Keratinocyte (primary cell): Measurements from ENCODE around the gene TSHZ2. TPM values are rescaled to one million over a fixed set of nuclear protein-coding genes. Genes with fewer than 3 reads are reported as not detected.

Experiments used
- DNase-seq: peaks from one replicate; pipeline ENCODE4 v3.0.0-alpha.2; 2011; ENCODE audit warnings: low read depth, missing footprints, low spot score
- FAIRE-seq: peaks from 2 replicates; lab custom pipeline; 2011; peaks lifted over from hg19 to GRCh38; lab: Jason Lieb, UNC
- H2AFZ ChIP-seq: 2 replicates; pipeline ENCODE4 v1.6.0; 2012; ENCODE audit warnings: low read length, control low read depth, inconsistent platforms; ENCODE audit not compliant: control insufficient read depth
- H3K27ac ChIP-seq: 2 replicates; pipeline ENCODE4 v1.5.1; 2011; ENCODE audit warnings: low read length; ENCODE audit not compliant: control insufficient read depth, insufficient read depth
- H3K27me3 ChIP-seq: 3 replicates; pipeline ENCODE4 v1.6.0; 2011; ENCODE audit warnings: low read length; ENCODE audit not compliant: control insufficient read depth, insufficient read depth; ENCODE audit errors: extremely low read depth
- H3K36me3 ChIP-seq, 2 experiments: 2 replicates in 1 of 2; 3 replicates in 1 of 2; pipeline ENCODE4 v1.5.1; 2011; ENCODE audit warnings: low read length in 2 of 2, mild to moderate bottlenecking in 1 of 2; ENCODE audit not compliant: control insufficient read depth in 2 of 2, insufficient read depth in 2 of 2; ENCODE audit errors: extremely low read depth in 1 of 2
- H3K4me1 ChIP-seq: 3 replicates; pipeline ENCODE4 v1.5.1; 2011; ENCODE audit warnings: low read length; ENCODE audit not compliant: control insufficient read depth, insufficient read depth; ENCODE audit errors: extremely low read depth
- H3K4me2 ChIP-seq: 3 replicates; pipeline ENCODE4 v1.6.0; 2011; ENCODE audit warnings: low read depth, low read length; ENCODE audit not compliant: control insufficient read depth, insufficient read depth; ENCODE audit errors: extremely low read depth
- H3K4me3 ChIP-seq, 3 experiments: fragments of 200-600 bp in 1 of 3; sonication (generic) in 1 of 3; 2 replicates in 2 of 3; 3 replicates in 1 of 3; pipeline ENCODE4 v1.5.1; 2011 to 2016; ENCODE audit warnings: low read length in 3 of 3, mild to moderate bottlenecking in 3 of 3, control low read depth in 2 of 3, inconsistent platforms in 1 of 3, low read depth in 1 of 3, mixed read lengths in 1 of 3, mixed run types in 1 of 3, moderate library complexity in 1 of 3; ENCODE audit not compliant: control insufficient read depth in 2 of 3, insufficient read depth in 2 of 3; ENCODE audit errors: extremely low read depth in 1 of 3
- H3K79me2 ChIP-seq: 2 replicates; pipeline ENCODE4 v1.6.0; 2012; ENCODE audit warnings: low read length; ENCODE audit not compliant: control insufficient read depth, insufficient read depth
- H3K9ac ChIP-seq: 3 replicates; pipeline ENCODE4 v1.6.0; 2011; ENCODE audit warnings: low read length; ENCODE audit not compliant: control insufficient read depth, insufficient read depth; ENCODE audit errors: extremely low read depth
- H3K9me1 ChIP-seq: 3 replicates; pipeline ENCODE4 v1.6.0; 2011; ENCODE audit warnings: low read length; ENCODE audit not compliant: control insufficient read depth, insufficient read depth; ENCODE audit errors: extremely low read depth
- H3K9me3 ChIP-seq: 2 replicates; pipeline ENCODE4 v1.5.1; 2012; ENCODE audit warnings: low read depth, low read length; ENCODE audit not compliant: control insufficient read depth
- H4K20me1 ChIP-seq: 3 replicates; pipeline ENCODE4 v1.6.0; 2011; ENCODE audit warnings: low read length; ENCODE audit not compliant: control insufficient read depth, insufficient read depth; ENCODE audit errors: extremely low read depth
- CTCF ChIP-seq, 3 experiments: IDR thresholded peaks in 1 of 3; conservative IDR thresholded peaks in 1 of 3; optimal IDR thresholded peaks in 1 of 3; 2 replicates in 2 of 3; 3 replicates in 1 of 3; pipeline versions ENCODE3 to v1.5.1; 2011; ENCODE audit warnings: low read length in 3 of 3, mild to moderate bottlenecking in 3 of 3, moderate library complexity in 2 of 3, control low read depth in 1 of 3, inconsistent platforms in 1 of 3; ENCODE audit not compliant: insufficient read depth in 2 of 3; ENCODE audit errors: extremely low read depth in 1 of 3
- EZH2 ChIP-seq: IDR thresholded peaks from one replicate; pipeline ENCODE4 v1.6.1; 2012; ENCODE audit warnings: inconsistent platforms, mild to moderate bottlenecking, low read length, moderate library complexity
- dilution Hi-C: fragments of 300-500 bp; cut with MboI; formaldehyde crosslinking; loops from one replicate; pipeline ENCODE4 v1.7.0; 2020; ENCODE audit warnings: low sequenced_read_pairs; ENCODE audit not compliant: extremely low pct_ligation_motif_present
- polyA plus RNA-seq, 5 experiments: library from polyadenylated mRNA; depleted of rRNA in 3 of 5; stranded (reverse) in 3 of 5; stranded (forward) in 1 of 5; unstranded in 1 of 5; fragments of >200 nt; gene quantifications; 1 replicate in 1 of 5; 2 replicates in 3 of 5; 3 replicates in 1 of 5; pipeline versions ENCODE4 v1.2.1 to v1.2.3, GENCODE V29; 2011 to 2012; ENCODE audit warnings: missing spikeins in 2 of 5, low read depth in 1 of 5, low replicate concordance in 1 of 5

The TSHZ2 gene
- polyA plus RNA-seq, 1 donor (not counting 4 experiments of a cell fraction or from before 2014, with no cell fraction given) = 1.1 TPM

- H2AFZ ChIP-seq = no peak overlapping the region
- no peaks in the 10 kb centered on the region for H3K36me3 ChIP-seq
- DNase-seq = no peak
- no peaks in the 10 kb centered on the region for H3K9me1 ChIP-seq
- TF ChIP-seq EZH2 (no peak), CTCF (optimal IDR thresholded peaks at IDR 0.05 in 1 of 3, IDR thresholded peaks at IDR 0.05 in 1 of 3, conservative IDR thresholded peaks at IDR 0.05 in 1 of 3; ENCODE audit: extremely low read depth in 1 of 3, insufficient read depth in 2 of 3, low read length in 3 of 3) (no peak)
- FAIRE-seq = no peak
- H3K27ac ChIP-seq = no peak overlapping the region
- no peak overlapping the region for H3K9ac ChIP-seq
- no peaks in the 10 kb centered on the region for H3K4me1 ChIP-seq
- dilution Hi-C loops = no loop called here
- no peak overlapping the region for H3K4me2 ChIP-seq
- no peaks in the 10 kb centered on the region for H3K27me3 ChIP-seq
- no peak overlapping the region for H3K4me3 ChIP-seq
- H3K79me2 ChIP-seq = no peaks in the 10 kb centered on the region
- no peaks in the 10 kb centered on the region for H4K20me1 ChIP-seq
- H3K9me3 ChIP-seq = no peaks in the 10 kb centered on the region
Observed at GRCh38 chr20:53149148-53149889, 177.2 kb downstream of the TSHZ2 start.

GRCh38 chr20:53149890-53150205, 177.7 kb downstream of the TSHZ2 start:
- Histone ChIP-seq H4K20me1 (no peaks in the 10 kb centered on the region), H3K36me3 (no peaks in the 10 kb centered on the region), H3K9me1 (no peaks in the 10 kb centered on the region), H2AFZ (no peak overlapping the region), H3K79me2 (no peaks in the 10 kb centered on the region), H3K4me3 (no peak overlapping the region), H3K4me2 (no peak overlapping the region), H3K27ac (no peak overlapping the region), H3K9ac (no peak overlapping the region), H3K4me1 (no peaks in the 10 kb centered on the region), H3K9me3 (no peaks in the 10 kb centered on the region), H3K27me3 (no peaks in the 10 kb centered on the region)
- dilution Hi-C loops = no loop called here
- TF ChIP-seq EZH2 (no peak), CTCF (optimal IDR thresholded peaks at IDR 0.05 in 1 of 3, IDR thresholded peaks at IDR 0.05 in 1 of 3, conservative IDR thresholded peaks at IDR 0.05 in 1 of 3; ENCODE audit: extremely low read depth in 1 of 3, insufficient read depth in 2 of 3, low read length in 3 of 3) (no peak)
- FAIRE-seq (no peak), DNase-seq (no peak)
